ENCODE measurements around the gene FUT6.
A peak's percentile ranks its signal among the peaks of the same experiment; 100 is the strongest.

Gene FUT6

DNA sequence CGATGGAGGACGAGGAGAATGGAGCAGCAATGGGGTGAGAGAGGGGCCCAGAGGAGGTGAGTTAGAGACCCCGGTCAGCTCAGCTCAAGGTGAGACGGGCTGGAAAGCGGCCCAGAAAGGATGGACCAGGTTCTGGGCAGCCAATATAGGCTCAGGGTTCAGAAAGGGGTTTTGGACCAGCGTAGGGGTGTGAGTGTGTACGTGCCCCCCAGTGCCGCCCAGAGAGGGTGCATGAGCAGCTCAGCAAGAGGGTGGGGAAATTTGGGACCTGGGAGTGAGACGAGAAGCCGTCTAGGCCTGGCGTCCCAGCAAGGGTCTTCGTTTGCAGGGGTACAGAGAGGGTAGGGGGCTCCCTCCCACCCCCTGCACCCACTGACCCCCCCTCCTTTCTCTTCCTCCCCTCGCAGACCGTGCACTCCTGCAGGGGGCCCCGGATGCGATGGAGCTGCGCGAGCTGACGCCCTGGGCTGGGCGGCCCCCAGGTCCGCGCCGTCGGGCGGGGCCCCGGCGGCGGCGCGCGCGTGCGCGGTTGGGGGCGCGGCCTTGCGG lies 12.1 kb downstream of the FUT6 start:
- DNase-seq: no peak

GRCh38 chr19:5826531-5827341 lies 12.8 kb downstream of the FUT6 start:
- peak; percentile 88 for DNase-seq

DNA sequence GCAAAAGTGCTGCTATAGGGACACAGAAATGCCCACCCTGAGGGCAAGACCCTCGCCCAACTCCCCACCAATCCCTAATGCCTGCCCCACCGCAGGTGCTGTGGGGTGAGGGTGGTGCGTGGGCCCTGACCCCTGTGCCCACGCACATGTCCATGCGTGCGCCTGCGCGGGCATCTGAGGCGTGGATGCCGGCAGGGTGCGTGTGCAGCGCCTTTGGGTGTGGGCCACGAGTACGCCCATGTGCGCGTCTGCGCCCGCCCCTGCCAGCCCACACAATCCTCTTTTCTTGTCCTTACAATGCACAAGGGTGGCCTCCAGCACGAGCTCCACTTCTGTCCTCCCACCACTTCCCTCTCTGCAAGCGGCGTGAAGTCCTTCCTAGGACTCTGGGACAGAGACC lies 14.3 kb downstream of the FUT6 start:
- DNase-seq: no peak

DNA sequence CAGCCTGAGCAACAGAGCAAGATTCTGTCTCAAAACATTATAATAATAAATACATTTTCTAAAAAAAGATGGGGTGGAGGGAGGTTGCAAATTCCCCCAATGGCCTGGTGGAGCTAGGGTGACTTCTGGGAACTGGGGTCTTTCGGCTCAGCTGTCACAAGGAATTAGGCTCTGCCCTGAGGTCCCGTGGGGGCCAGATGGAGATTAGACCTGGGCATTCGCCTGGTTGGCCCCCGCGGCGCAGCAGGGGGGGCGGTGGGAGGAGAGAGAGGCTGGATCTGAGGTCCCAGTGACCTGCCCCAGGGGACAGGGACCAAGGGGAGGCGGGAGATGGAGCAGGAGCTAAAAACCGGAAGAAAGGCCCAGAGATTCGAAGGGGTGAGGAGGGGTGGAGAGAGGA lies 14.8 kb downstream of the FUT6 start:
- DNase-seq: no peak

DNA sequence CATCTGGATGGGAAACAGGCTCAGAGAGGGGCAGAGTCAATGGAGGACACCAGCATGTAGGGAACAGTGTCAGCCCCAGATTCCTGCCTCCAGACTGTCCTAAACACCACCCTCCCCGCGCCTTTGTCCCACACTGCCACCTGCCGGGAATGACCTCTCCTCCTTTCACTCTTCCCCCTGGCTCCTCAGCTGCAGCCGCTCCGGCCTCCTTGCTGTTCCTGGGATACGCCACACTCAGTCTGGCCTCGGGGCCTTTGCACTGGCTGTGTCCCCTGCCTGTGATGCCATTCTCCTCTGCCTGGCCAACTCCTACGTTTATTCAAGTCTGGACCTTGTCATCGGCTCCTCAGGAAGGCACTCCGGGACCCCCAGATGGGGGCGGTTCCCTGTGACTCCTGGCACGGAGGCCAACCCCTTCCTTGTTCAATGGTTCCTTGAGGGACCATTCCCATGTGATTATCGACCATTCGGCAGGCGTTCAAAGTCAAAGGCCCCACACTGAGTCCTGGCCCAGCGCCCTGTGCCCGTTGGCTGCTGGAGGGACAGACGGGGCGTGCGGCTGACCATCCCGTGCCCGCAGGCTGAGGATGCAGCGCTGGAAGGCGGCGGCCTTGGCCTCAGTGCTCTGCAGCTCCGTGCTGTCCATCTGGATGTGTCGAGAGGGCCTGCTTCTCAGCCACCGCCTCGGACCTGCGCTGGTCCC lies 15.8 kb downstream of the FUT6 start:
- no peak for DNase-seq

- no peak for DNase-seq
Measured at GRCh38 chr19:5822181-5822844, 17.2 kb downstream of the FUT6 start.

DNA sequence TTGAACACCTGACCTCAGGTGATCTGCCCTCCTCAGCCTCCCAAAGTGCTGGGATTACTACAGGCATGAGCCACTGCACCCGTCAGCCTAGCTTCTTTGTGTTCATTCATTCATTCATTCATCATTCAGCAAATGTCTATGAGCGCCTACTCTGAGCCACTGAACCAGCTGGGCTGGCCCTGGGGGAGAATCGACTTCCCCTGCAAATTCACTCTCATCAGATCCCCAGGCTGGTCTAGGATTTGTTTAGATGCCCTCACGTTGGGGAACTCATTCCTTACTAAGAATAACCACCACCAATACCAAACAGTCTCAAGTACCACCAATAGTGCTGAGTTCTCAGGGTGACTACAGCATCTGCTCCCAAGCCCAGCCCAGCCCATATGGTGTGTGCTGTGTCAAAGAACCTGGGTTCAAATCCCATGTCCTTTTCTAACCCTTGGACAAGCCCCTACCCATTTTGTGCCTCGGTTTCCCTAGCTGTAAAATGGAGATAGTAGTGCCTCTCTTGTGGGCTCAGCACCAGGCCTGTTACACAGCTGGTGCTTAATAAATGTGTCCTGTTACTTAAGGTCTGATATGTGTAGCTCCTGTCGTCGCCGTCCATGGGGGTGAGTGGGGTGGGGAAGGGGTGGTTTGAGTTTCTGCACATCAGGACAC lies 17.9 kb downstream of the FUT6 start:
- DNase-seq: no peak

- no peak for DNase-seq
Measured at GRCh38 chr19:5820785-5821184, 18.7 kb downstream of the FUT6 start.

DNA sequence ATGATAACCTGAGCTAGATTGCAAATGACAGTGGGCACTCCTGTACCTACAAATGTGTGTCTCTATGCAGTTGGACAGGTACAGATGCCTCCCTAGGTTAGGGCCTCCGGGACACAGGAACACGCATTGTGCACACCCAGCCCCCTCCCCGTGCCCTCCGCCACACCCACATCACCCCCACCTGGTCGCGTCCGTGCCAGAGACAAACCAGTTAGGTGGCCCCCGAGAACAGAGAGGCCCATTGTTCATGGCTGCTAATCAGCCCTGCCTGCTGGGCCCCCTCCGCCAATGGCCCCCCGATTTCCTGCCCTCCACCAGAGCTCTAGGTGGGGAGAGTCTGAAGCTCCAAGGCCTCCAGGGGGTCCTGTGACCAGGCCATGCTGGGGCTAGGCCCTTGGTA lies 20.9 kb downstream of the FUT6 start:
- no peak for DNase-seq

DNA sequence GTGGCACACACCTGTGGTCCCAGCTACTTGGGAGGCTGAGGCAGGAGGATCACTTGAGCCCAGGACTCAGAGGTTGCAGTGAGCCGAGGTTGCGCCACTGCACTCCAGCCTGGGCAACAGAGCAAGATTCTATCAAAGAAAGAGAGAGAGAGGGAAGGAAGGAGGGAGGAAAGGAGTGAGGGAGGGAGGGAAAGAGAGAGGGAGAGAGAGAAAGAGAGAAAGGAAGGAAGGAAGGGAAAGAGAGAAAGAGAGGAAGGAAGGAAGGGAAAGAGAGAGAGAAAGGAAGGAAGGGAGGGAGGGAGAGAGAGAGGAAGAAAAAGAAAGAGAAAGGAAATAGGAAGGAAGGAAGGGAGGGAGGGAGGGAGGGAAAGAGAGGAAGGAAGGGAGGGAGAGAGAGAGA lies 22.3 kb downstream of the FUT6 start:
- DNase-seq: no peak

DNA sequence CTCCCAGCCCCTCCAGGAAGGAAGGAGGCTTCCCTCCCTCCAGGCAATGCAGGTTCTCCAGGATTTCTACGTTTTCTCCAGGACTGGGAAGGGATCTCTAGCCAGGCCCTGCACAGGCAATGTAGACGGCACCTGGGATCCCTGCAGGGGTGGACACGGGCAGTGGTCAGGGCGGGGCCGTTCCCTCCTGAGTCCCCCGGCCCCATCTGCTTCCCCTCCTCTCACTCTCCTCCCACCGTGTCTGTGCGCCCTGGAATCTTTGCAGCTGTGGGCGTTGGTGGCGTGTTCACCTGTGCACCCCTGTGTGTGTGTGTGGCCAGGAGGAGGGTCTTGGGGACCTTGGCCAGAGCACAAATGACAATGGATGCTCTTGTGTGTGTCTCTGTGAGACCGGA lies 24.7 kb downstream of the FUT6 start:
- DNase-seq: no peak

- DNase-seq: no peak
Measured at GRCh38 chr19:5814123-5814851, 25.2 kb downstream of the FUT6 start.

- no peak for DNase-seq
Measured at GRCh38 chr19:5811117-5811516, 28.4 kb downstream of the FUT6 start.

GRCh38 chr19:5809469-5809868 lies 30.0 kb downstream of the FUT6 start:
- no peak for DNase-seq

DNA sequence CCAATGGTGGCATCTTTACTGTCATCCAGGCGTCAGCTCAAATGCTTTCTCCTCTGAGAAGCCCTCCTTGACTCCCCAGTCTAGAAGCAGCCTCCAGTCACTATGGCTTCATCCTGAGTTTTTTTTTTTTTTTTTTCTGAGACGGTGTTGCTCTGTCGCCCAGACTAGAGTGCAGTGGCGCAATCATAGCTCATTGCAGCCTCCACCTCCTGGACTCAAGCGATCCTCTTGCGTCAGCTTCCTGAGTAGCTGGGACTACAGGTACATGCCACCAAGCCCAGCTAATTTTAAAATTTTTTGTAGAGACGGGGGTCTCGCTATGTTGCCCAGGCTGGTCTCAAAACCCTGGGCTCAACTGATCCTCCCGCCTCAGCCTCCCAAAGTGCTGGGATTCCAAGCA lies 30.4 kb downstream of the FUT6 start:
- DNase-seq: no peak

DNA sequence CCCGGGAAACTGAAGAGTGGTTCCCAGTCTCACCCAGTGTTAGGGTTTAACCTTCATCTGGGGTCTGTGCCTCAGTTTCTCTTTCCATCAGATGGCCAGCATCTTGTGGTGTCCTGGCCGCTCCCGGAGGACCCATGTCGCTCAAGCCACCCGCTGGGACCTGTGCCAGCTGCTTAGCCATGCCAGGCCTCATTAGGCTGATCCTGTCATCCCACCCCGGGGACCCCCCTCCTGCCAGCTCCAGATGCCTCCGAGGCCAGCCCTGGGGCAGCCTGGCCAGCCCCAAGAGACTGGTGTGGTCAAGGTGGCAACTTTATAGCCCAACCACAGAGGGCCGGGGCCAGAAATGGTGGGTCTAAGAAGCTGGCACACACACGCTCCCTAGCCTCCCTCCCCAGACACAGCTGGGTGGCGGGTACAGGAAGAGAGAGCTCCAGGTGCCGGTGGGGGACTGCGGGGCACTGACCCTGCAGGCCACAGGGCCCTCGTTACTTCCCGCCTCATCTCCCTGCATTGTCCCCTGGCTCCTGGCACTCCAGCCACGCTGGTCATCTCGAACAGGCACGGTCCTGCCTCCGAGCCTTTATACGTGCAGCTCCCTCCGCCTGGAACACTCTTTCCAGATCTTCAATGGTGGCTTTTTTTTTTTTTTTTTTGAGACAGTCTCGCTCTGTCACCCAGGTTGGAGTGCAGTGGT lies 31.2 kb downstream of the FUT6 start:
- no peak for DNase-seq

GRCh38 chr19:5806905-5807304 lies 32.6 kb downstream of the FUT6 start:
- DNase-seq: no peak

DNA sequence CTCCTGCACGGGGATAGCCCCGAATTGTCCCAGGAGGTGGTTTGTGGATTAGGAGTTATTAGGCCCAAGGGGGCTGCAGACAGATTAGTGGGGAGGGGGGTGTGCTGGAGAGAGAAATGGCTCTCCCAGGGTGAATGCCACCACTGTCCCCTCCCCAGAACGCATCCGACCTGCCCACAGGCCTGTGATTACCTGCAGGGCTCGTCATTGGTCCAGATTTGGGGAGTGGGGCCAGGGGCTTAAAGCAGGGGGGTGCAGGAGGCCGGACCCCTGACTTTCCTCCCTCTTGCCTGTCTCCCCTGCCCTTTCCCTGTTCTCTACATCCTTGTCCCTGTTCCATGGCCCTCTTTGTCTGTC lies 33.4 kb downstream of the FUT6 start:
- DNase-seq: no peak

DNA sequence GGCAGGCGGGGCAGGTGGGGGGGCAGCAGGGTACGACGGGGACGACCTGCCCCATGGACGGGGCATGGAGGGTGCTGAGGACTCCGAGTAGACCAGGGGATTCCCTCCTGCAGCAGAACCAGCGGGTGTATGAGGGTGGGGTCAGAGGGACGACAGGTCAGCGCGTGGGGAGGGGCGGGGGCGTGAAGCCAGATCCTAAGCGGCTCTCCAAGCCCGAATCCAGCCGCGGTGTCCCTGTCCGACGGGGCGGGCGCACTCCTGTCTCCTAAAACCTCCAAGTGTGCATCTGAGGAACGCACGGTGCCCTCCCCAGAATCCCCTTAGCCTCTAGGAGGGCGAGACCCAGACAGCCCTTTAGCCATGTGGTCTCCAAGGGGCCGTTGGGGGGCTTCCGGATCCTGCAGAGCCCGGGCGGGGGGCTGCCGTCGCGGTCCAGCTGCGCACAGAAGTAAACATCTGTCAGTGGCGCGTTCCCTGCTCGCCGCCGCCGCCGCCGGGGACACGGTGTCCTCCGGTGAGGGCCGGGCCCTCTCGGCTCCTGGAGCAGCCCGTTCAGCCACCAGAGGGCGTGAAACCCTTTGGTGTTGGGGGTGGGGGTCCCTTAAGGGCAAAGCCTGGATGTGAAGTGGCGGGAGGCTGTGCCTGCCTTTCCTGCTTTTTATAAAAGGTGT lies 33.9 kb downstream of the FUT6 start:
- DNase-seq: peak; percentile 50

DNA sequence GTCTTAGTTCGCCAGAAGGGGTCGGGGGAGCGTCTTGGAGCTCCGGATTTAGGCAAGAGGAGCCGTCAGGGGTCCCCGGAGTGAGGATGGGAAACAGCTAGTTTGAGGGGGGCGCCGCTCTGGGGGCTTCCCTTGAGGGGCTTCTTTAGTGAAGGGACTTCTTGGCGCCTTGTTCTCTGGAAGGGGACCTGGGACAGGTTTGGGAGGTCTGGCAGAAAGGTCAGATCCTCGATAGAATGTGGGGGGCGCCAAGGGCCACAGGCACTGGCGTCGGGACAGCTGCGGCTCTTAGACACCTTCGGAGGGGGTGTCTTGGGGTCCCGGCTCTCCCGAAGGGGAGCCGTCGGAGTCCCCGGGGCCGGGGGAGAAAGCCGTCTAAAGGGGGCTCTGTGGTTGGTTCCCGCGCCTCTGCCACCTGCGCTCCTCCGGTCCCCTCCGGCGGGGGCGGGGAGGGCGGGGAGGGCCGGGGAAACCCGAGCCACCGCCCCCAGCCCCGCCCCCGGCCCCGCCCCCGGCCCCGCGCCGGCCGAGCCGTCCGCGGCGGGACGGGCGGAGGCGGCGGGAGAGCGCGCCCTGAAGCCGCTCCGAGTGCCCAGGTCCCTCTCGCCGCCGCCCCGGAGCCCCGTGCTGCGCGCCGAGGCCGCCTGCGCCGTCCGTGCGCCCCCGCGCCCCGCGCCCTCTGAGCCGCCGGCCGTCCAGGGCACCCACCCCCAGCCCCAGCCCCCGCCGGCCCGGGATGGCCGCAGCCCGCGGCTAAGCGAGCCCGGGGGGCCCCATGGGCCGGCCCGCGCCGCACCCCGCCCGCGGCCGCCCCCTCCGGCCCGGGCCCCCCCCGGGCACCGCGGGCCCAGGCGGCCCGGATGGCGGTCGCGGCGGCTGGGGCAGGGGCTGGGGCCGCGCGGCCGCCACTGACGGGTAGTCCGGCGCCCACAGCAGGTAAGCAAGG lies 34.7 kb downstream of the FUT6 start, which contains the start of gene NRTN:
Gene NRTN, plus strand, starts transcription at position 552 of the 946 bp plus-strand sequence. CDS start 19,099 bp downstream, outside the sequence.
- DNase-seq: peak; percentile 33

Data from NCI-H774 (cell line).